GM23248 (cell line): ENCODE data around the gene TBC1D21. TPM values are rescaled to one million over a fixed set of nuclear protein-coding genes. Genes with fewer than 3 reads are reported as not detected.

Source experiments
- DNase-seq: peaks from one replicate; pipeline ENCODE4 v3.0.0-alpha.2; 2015
- H2AFZ ChIP-seq: fragments of 200-600 bp; sonication (generic); 2 replicates; pipeline ENCODE4 v1.6.1; 2016; ENCODE audit warnings: antibody characterized with exemption
- H3F3A ChIP-seq: fragments of 200-600 bp; sonication (generic); 2 replicates; pipeline ENCODE4 v1.6.1; 2016; ENCODE audit warnings: mild to moderate bottlenecking, antibody characterized with exemption, mixed run types; ENCODE audit not compliant: insufficient read depth
- H3K27ac ChIP-seq: fragments of 200-600 bp; sonication (generic); 2 replicates; pipeline ENCODE4 v1.5.1; 2016; ENCODE audit warnings: mild to moderate bottlenecking
- H3K27me3 ChIP-seq: fragments of 200-600 bp; sonication (generic); replicated peaks from 2 replicates; pipeline ENCODE4 v1.6.1; 2016; ENCODE audit warnings: mild to moderate bottlenecking; ENCODE audit not compliant: insufficient read depth
- H3K36me3 ChIP-seq: fragments of 200-600 bp; sonication (generic); 2 replicates; pipeline ENCODE4 v1.6.1; 2016; ENCODE audit warnings: low read depth, mild to moderate bottlenecking
- H3K4me1 ChIP-seq: fragments of 200-600 bp; sonication (generic); 2 replicates; pipeline ENCODE4 v1.6.1; 2016; ENCODE audit warnings: mild to moderate bottlenecking; ENCODE audit not compliant: insufficient read depth
- H3K4me2 ChIP-seq: fragments of 200-600 bp; sonication (generic); one replicate; pipeline ENCODE4 v1.6.1; 2016; ENCODE audit warnings: mild to moderate bottlenecking; ENCODE audit not compliant: unreplicated experiment
- H3K4me3 ChIP-seq: fragments of 200-600 bp; sonication (generic); 2 replicates; pipeline ENCODE4 v1.5.1; 2016; ENCODE audit warnings: mild to moderate bottlenecking
- H3K79me2 ChIP-seq: fragments of 200-600 bp; sonication (generic); 2 replicates; pipeline ENCODE4 v1.6.1; 2016; ENCODE audit warnings: mild to moderate bottlenecking; ENCODE audit not compliant: insufficient read depth
- H3K9ac ChIP-seq: fragments of 200-600 bp; sonication (generic); 2 replicates; pipeline ENCODE4 v1.6.1; 2016; ENCODE audit warnings: mild to moderate bottlenecking
- H3K9me2 ChIP-seq: fragments of 200-600 bp; sonication (generic); 2 replicates; pipeline ENCODE4 v1.6.1; 2016; ENCODE audit warnings: mixed run types, mild to moderate bottlenecking, moderate library complexity; ENCODE audit not compliant: insufficient read depth
- H3K9me3 ChIP-seq: fragments of 200-600 bp; sonication (generic); one replicate; pipeline ENCODE4 v1.6.1; 2017; ENCODE audit warnings: low read depth
- H4K20me1 ChIP-seq: fragments of 200-600 bp; sonication (generic); 2 replicates; pipeline ENCODE4 v1.6.0; 2016; ENCODE audit not compliant: insufficient read depth
- EZH2 ChIP-seq: fragments of 200-600 bp; sonication (generic); IDR thresholded peaks from 2 replicates; pipeline ENCODE4 v1.6.1; 2018; ENCODE audit warnings: antibody characterized with exemption, mild to moderate bottlenecking; ENCODE audit not compliant: insufficient read depth, poor library complexity, severe bottlenecking
- EZH2phosphoT487 ChIP-seq: fragments of 200-600 bp; sonication (generic); IDR thresholded peaks from 2 replicates; pipeline ENCODE4 v1.6.1; 2018; ENCODE audit warnings: antibody characterized with exemption, moderate library complexity, mild to moderate bottlenecking, low read depth; ENCODE audit not compliant: insufficient read depth
- WGBS, 2 experiments: methylation state at CpG; one replicate each; pipeline ENCODE4 v1.1.6; 2015 to 2017; ENCODE audit warnings: low lambda C conversion rate in 2 of 2, low coverage in 1 of 2; ENCODE audit errors: missing lambda C conversion rate in 2 of 2; 5-methylcytosine and 5-hydroxymethylcytosine counted together
- in situ Hi-C: fragments of 300-500 bp; cut with MboI; formaldehyde crosslinking; loops from 2 replicates; pipeline ENCODE4 v1.15.0; 2020
- polyA plus RNA-seq: library from polyadenylated mRNA; unstranded; fragments of >200 nt; fragmentation: Nextera tagmentation; extraction: Ambion mirVana; gene quantifications from 2 replicates; pipeline ENCODE4 v1.2.1, GENCODE V29; 2016
- total RNA-seq: library from RNA; depleted of rRNA; stranded (reverse); fragments of >200 nt; shearing (Covaris generic); gene quantifications from 2 replicates; pipeline ENCODE4 v1.2.3, GENCODE V29; 2014

The TBC1D21 gene
- total and polyA plus RNA-seq, 2 experiments from 2014 or later, result not detected

- Histone ChIP-seq H3K9me3 (no peaks in the 10 kb centered on the region), H3K9ac (no peak overlapping the region), H3K27ac (no peak overlapping the region), H3K27me3 (peaks cover 47% of the 10 kb centered on the region), H4K20me1 (no peaks in the 10 kb centered on the region), H3K9me2 (no peaks in the 10 kb centered on the region), H3K79me2 (no peaks in the 10 kb centered on the region), H3K4me1 (no peaks in the 10 kb centered on the region), H3K4me3 (no peak overlapping the region), H2AFZ (no peak overlapping the region), H3F3A (no peaks in the 10 kb centered on the region), H3K4me2 (no peak overlapping the region), H3K36me3 (no peaks in the 10 kb centered on the region)
- in situ Hi-C loops, result no loop called here
- DNase-seq, result no peak
- WGBS, 2 experiments, result 28 to 42% methylated on average over 3 of the region's 3 CpGs
- TF ChIP-seq EZH2phosphoT487 (no peak), EZH2 (no peak)
Measured at GRCh38 chr15:73845907-73846306, 27.5 kb upstream of the TBC1D21 start.

- H3K27me3 ChIP-seq, result peaks cover 38% of the 10 kb centered on the region
- H3F3A ChIP-seq, result no peaks in the 10 kb centered on the region
- no peak overlapping the region for H3K4me2 ChIP-seq
- no peak overlapping the region for H3K9ac ChIP-seq
- DNase-seq, result no peak
- 60 to 61% methylated on average over 2 of the region's 2 CpGs for WGBS, 2 experiments
- no peak overlapping the region for H2AFZ ChIP-seq
- no peaks in the 10 kb centered on the region for H3K4me1 ChIP-seq
- no peaks in the 10 kb centered on the region for H3K9me2 ChIP-seq
- in situ Hi-C loops, result no loop called here
- no peaks in the 10 kb centered on the region for H3K79me2 ChIP-seq
- H4K20me1 ChIP-seq, result no peaks in the 10 kb centered on the region
- H3K9me3 ChIP-seq, result no peaks in the 10 kb centered on the region
- H3K27ac ChIP-seq, result no peak overlapping the region
- H3K4me3 ChIP-seq, result no peak overlapping the region
- no peaks in the 10 kb centered on the region for H3K36me3 ChIP-seq
- TF ChIP-seq EZH2phosphoT487 (no peak), EZH2 (no peak)
Measured at GRCh38 chr15:73849641-73850040, 23.7 kb upstream of the TBC1D21 start.

GRCh38 chr15:73850228-73850627 is 23.1 kb upstream of the TBC1D21 start:
- in situ Hi-C loops, result no loop called here
- 11 to 13% methylated on average over 1 of the region's 1 CpG for WGBS, 2 experiments
- TF ChIP-seq EZH2phosphoT487 (no peak), EZH2 (no peak)

DNA sequence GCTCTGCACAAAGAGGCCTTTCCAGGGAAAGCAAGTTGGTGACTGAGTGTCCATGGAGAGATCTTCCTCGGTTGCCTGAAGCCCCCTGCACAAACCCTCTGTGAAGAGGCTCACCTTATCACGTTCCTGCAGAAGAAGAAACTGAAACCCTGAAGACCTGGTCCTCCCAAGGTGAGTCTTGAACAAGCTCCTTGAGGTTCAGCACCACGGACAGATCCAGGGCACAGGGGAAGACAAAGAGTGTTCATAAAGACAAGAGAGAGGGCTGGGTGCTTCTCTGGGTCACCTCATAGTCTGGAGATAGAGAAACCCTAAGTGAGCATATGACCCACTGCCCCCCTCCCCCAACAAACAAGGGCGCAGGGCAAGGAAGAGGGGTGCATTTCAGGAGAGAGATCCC is 21.7 kb upstream of the TBC1D21 start:
- Histone ChIP-seq H2AFZ (no peak overlapping the region), H3K9ac (no peak overlapping the region), H4K20me1 (no peaks in the 10 kb centered on the region), H3F3A (no peaks in the 10 kb centered on the region), H3K4me2 (no peak overlapping the region), H3K9me3 (no peaks in the 10 kb centered on the region), H3K27me3 (peaks cover 44% of the 10 kb centered on the region), H3K4me3 (no peak overlapping the region), H3K79me2 (no peaks in the 10 kb centered on the region), H3K27ac (no peak overlapping the region), H3K36me3 (no peaks in the 10 kb centered on the region), H3K9me2 (no peaks in the 10 kb centered on the region), H3K4me1 (no peaks in the 10 kb centered on the region)
- 0% methylated on average over 4 of the region's 4 CpGs for WGBS, 2 experiments
- DNase-seq, result peak; percentile 64
- TF ChIP-seq EZH2phosphoT487 (no peak), EZH2 (no peak)
- in situ Hi-C loops, result no loop called here

More at GRCh38 chr15:73850228-73850627, 23.1 kb upstream of the TBC1D21 start:
- Histone ChIP-seq H3K4me3 (no peak overlapping the region), H3K4me2 (no peak overlapping the region), H3K9me3 (no peaks in the 10 kb centered on the region), H3K36me3 (no peaks in the 10 kb centered on the region), H3K9ac (no peak overlapping the region), H3K79me2 (no peaks in the 10 kb centered on the region), H3K9me2 (no peaks in the 10 kb centered on the region), H3K4me1 (no peaks in the 10 kb centered on the region), H3K27ac (no peak overlapping the region), H4K20me1 (no peaks in the 10 kb centered on the region), H2AFZ (no peak overlapping the region), H3K27me3 (peaks cover 44% of the 10 kb centered on the region), H3F3A (no peaks in the 10 kb centered on the region)
- no peak for DNase-seq

DNA sequence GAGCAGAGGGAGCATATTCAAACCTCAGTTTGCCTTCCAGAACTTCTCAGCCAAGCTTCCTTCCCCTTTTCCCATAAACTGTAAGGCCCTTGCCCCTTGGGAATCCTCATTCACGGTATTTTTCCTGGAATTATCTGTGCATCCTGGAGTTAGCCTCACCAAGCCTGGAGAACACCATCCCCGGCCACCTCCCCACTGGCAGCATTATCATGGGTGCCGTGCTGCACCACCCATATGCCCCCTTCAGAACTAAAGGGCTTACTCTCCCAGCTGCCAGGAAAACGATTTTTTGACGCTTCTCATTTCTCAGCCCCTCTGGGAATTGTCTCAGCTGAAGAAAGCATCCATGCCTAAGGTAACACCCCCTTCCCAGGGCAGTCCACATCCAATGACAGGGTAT is 20.9 kb upstream of the TBC1D21 start:
- no peak overlapping the region for H3K27ac ChIP-seq
- H3K36me3 ChIP-seq, result no peaks in the 10 kb centered on the region
- no peaks in the 10 kb centered on the region for H3K4me1 ChIP-seq
- H3K79me2 ChIP-seq, result no peaks in the 10 kb centered on the region
- no peak overlapping the region for H3K4me2 ChIP-seq
- no peaks in the 10 kb centered on the region for H3K9me2 ChIP-seq
- no peaks in the 10 kb centered on the region for H3K9me3 ChIP-seq
- in situ Hi-C loops, result no loop called here
- no peak overlapping the region for H3K9ac ChIP-seq
- no peak overlapping the region for H2AFZ ChIP-seq
- H3F3A ChIP-seq, result no peaks in the 10 kb centered on the region
- H3K4me3 ChIP-seq, result no peak overlapping the region
- H4K20me1 ChIP-seq, result no peaks in the 10 kb centered on the region
- DNase-seq, result no peak
- peaks cover 44% of the 10 kb centered on the region for H3K27me3 ChIP-seq
- WGBS, 2 experiments, result 25 to 29% methylated on average over 5 of the region's 5 CpGs
- TF ChIP-seq EZH2, result no peak
- TF ChIP-seq EZH2phosphoT487, result no peak
